HPDE6-E6E7 (cell line): Measurements from ENCODE around the gene MYL10.

Source experiments
- DNase-seq: peaks from one replicate; pipeline ENCODE4 v3.0.0; 2011; ENCODE audit warnings: missing footprints; ENCODE audit errors: extremely low spot score

MYL10 gene

GRCh38 chr7:101596898-101597297 lies 32.2 kb downstream of the MYL10 start:
- DNase-seq: no peak

GRCh38 chr7:101595766-101596537 lies 33.1 kb downstream of the MYL10 start:
- DNase-seq: no peak

GRCh38 chr7:101595246-101595645 lies 33.9 kb downstream of the MYL10 start:
- DNase-seq: no peak

GRCh38 chr7:101594790-101595189 lies 34.3 kb downstream of the MYL10 start:
- no peak for DNase-seq

GRCh38 chr7:101593556-101593955 lies 35.5 kb downstream of the MYL10 start:
- DNase-seq: no peak

- DNase-seq: no peak
These were observed 37.6 kb downstream of the MYL10 start for GRCh38 chr7:101591504-101591903.

- no peak for DNase-seq
These were observed 38.2 kb downstream of the MYL10 start for GRCh38 chr7:101590663-101591435.

- no peak for DNase-seq
These were observed 39.0 kb downstream of the MYL10 start for GRCh38 chr7:101589976-101590662.

- DNase-seq: no peak
These were observed 40.0 kb downstream of the MYL10 start for GRCh38 chr7:101589052-101589451.

- no peak for DNase-seq
These were observed 40.8 kb downstream of the MYL10 start for GRCh38 chr7:101588131-101588935.

- DNase-seq: no peak
These were observed 42.0 kb downstream of the MYL10 start for GRCh38 chr7:101586906-101587677.

- DNase-seq: no peak
These were observed 42.8 kb downstream of the MYL10 start for GRCh38 chr7:101586078-101586905.

GRCh38 chr7:101582971-101583370 lies 46.1 kb downstream of the MYL10 start:
- DNase-seq: no peak

GRCh38 chr7:101581891-101582290 lies 47.2 kb downstream of the MYL10 start:
- no peak for DNase-seq

- DNase-seq: no peak
These were observed 48.5 kb downstream of the MYL10 start for GRCh38 chr7:101580596-101580995.

- DNase-seq: no peak
These were observed 50.5 kb downstream of the MYL10 start for GRCh38 chr7:101578552-101578951.

- DNase-seq: no peak
These were observed 52.1 kb downstream of the MYL10 start for GRCh38 chr7:101576998-101577397.

GRCh38 chr7:101575721-101576120 lies 53.4 kb downstream of the MYL10 start:
- DNase-seq: no peak

- no peak for DNase-seq
These were observed 53.9 kb downstream of the MYL10 start for GRCh38 chr7:101575168-101575567.

- DNase-seq: no peak
These were observed 56.9 kb downstream of the MYL10 start for GRCh38 chr7:101572156-101572555.
